PC-3 (cell line): ENCODE data around the gene HYAL2. TPM values are rescaled to one million over a fixed set of nuclear protein-coding genes. Genes with fewer than 3 reads are reported as not detected.

Experiments used
- ATAC-seq: fragments of 200-7000 bp; cut with Tn5 transposase; 2 replicates; pipeline ENCODE4 v1.9.1; 2020; ENCODE audit warnings: mild to moderate bottlenecking, moderate library complexity
- BruUV-seq: library from RNA; stranded (reverse); fragments of 400-500 nt; replicated peaks from 2 replicates; lab custom pipeline; 2021; lab: Mats Ljungman, UMichigan
- CTCF ChIA-PET: fragments of 300-600 bp; sonication (Branson Sonifier 250); formaldehyde crosslinking; loops from one replicate; lab custom pipeline; 2022; ENCODE audit warnings: antibody characterized with exemption; lab: Charles Lee
- POLR2A ChIA-PET: fragments of 300-600 bp; sonication (Branson Sonifier 250); formaldehyde crosslinking; loops from one replicate; lab custom pipeline; 2022; ENCODE audit warnings: antibody characterized with exemption; ENCODE audit not compliant: unreplicated experiment; lab: Charles Lee
- DNase-seq: peaks from one replicate; pipeline ENCODE4 v3.0.0-alpha.2; 2015
- H2AFZ ChIP-seq: fragments of 300-600 bp; sonication (generic); 2 replicates; pipeline ENCODE4 v1.6.0; 2016; ENCODE audit warnings: antibody characterized with exemption, low read length
- H3F3A ChIP-seq: fragments of 300-600 bp; sonication (generic); one replicate; pipeline ENCODE4 v1.6.0; 2017; ENCODE audit warnings: antibody characterized with exemption, low read length, control low read depth, mild to moderate bottlenecking; ENCODE audit not compliant: unreplicated experiment
- H3K27ac ChIP-seq: fragments of 300-600 bp; sonication (generic); 2 replicates; pipeline ENCODE4 v1.5.1; 2016; ENCODE audit warnings: mild to moderate bottlenecking, low read length
- H3K27me3 ChIP-seq: fragments of 300-600 bp; sonication (generic); 2 replicates; pipeline ENCODE4 v1.6.1; 2016; ENCODE audit warnings: low read length, mixed read lengths
- H3K36me3 ChIP-seq: fragments of 300-600 bp; sonication (generic); 2 replicates; pipeline ENCODE4 v1.6.1; 2016; ENCODE audit warnings: low read depth, mixed run types, low read length, mixed read lengths
- H3K4me1 ChIP-seq: fragments of 300-600 bp; sonication (generic); 2 replicates; pipeline ENCODE4 v1.5.1; 2016; ENCODE audit warnings: low read length; ENCODE audit not compliant: insufficient read depth
- H3K4me2 ChIP-seq: fragments of 300-600 bp; sonication (generic); 2 replicates; pipeline ENCODE4 v1.6.0; 2016; ENCODE audit warnings: low read length
- H3K4me3 ChIP-seq: fragments of 300-600 bp; sonication (generic); 2 replicates; pipeline ENCODE4 v1.5.1; 2016; ENCODE audit warnings: mild to moderate bottlenecking, low read length, mixed read lengths
- H3K79me2 ChIP-seq: fragments of 300-600 bp; sonication (generic); 2 replicates; pipeline ENCODE4 v1.6.1; 2017; ENCODE audit warnings: low read length, mixed read lengths
- H3K9ac ChIP-seq: fragments of 300-600 bp; sonication (generic); 2 replicates; pipeline ENCODE4 v1.6.0; 2016; ENCODE audit warnings: mild to moderate bottlenecking, low read length
- H3K9me2 ChIP-seq: fragments of 300-600 bp; sonication (generic); replicated peaks from 2 replicates; pipeline ENCODE4 v1.6.1; 2016; ENCODE audit warnings: mixed run types, low read length, mixed read lengths
- H3K9me3 ChIP-seq: fragments of 300-600 bp; sonication (generic); 2 replicates; pipeline ENCODE4 v1.6.1; 2016; ENCODE audit warnings: low read length, mixed read lengths
- H4K20me1 ChIP-seq: fragments of 300-600 bp; sonication (generic); 2 replicates; pipeline ENCODE4 v1.6.1; 2016; ENCODE audit warnings: low read length, mixed read lengths
- EZH2 ChIP-seq: fragments of 300-600 bp; sonication (generic); IDR thresholded peaks from one replicate; pipeline ENCODE4 v1.6.1; 2017; ENCODE audit warnings: antibody characterized with exemption, mild to moderate bottlenecking, low read length; ENCODE audit not compliant: unreplicated experiment
- EZH2phosphoT487 ChIP-seq: fragments of 300-600 bp; sonication (generic); IDR thresholded peaks from 2 replicates; pipeline ENCODE4 v1.6.1; 2018; ENCODE audit warnings: mild to moderate bottlenecking, antibody characterized with exemption, low read length, borderline replicate concordance
- intact Hi-C: fragments of 100-400 bp; cut with micrococcal nuclease; formaldehyde crosslinking; loops from 2 replicates; pipeline ENCODE4 v1.9.0; 2023
- total RNA-seq: library from RNA; depleted of rRNA; stranded (reverse); fragments of >200 nt; gene quantifications from 2 replicates; pipeline ENCODE4 v1.2.3, GENCODE V29; 2014
- TF ChIP-seq, protein P1 (sequence below): fragments of 300-600 bp; sonication (generic); conservative IDR thresholded peaks from 2 replicates; pipeline ENCODE4 v1.5.1; 2017; ENCODE audit warnings: antibody characterized with exemption, low read depth, mild to moderate bottlenecking, low read length

The HYAL2 gene
- total RNA-seq, 1 experiment from 2014 or later, result 97.8 TPM

DNA sequence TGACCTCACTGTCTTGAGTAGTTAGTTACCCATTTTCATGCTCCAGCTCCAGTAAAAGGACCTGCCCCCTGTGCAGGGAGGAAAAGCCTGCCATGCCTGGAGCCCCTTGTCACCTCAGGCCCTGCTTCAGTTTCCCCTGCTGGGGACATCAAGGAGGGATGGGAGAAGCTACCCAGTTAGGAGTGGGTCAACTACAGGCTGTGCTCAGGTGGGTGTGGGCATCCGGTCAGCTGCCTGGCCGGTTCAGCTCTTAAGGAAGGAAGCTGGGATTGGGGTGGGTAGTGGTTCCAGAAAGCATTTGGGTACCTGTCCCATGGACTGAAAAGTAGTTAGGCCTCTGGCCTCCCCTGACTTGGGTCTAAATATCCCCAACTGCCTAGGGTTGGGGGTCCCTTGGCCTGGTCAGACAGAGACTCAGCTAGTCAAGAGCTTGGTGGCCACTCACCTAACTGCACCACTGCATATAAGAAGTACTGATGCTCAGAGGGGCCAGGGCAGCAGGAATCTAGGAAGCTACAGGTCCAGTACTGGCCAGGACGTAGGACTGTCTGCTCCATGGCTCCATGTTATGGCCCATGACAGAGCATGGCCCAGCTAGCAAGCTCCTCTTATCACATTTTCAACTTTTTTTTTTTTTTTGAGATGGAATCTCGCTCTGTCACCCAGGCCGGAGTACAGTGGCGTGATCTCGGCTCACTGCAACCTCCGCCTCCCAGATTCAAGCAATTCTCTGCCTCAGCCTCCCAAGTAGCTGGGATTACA lies 43.1 kb downstream of the HYAL2 start:
- H3K36me3 ChIP-seq, result no peaks in the 10 kb centered on the region
- H3F3A ChIP-seq, result no peaks in the 10 kb centered on the region
- no peak overlapping the region for H3K4me3 ChIP-seq
- no peaks in the 10 kb centered on the region for H3K27me3 ChIP-seq
- ChIA-PET POLR2A (no interaction called here), CTCF (interaction anchor here (0.6 kb wide), 1 partner anchor 19 kb away, joined by 4 read pairs; no protein-coding TSS in a partner anchor)
- H2AFZ ChIP-seq, result no peak overlapping the region
- no peaks in the 10 kb centered on the region for H4K20me1 ChIP-seq
- ATAC-seq (no peak), DNase-seq (no peak)
- intact Hi-C loops, result no loop called here
- no peaks in the 10 kb centered on the region; the same call in 1 of the 2 replicates for H3K4me1 ChIP-seq
- H3K4me2 ChIP-seq, result no peak overlapping the region
- H3K9me3 ChIP-seq, result no peaks in the 10 kb centered on the region
- H3K9ac ChIP-seq, result no peak overlapping the region
- TF ChIP-seq, protein P1, sequence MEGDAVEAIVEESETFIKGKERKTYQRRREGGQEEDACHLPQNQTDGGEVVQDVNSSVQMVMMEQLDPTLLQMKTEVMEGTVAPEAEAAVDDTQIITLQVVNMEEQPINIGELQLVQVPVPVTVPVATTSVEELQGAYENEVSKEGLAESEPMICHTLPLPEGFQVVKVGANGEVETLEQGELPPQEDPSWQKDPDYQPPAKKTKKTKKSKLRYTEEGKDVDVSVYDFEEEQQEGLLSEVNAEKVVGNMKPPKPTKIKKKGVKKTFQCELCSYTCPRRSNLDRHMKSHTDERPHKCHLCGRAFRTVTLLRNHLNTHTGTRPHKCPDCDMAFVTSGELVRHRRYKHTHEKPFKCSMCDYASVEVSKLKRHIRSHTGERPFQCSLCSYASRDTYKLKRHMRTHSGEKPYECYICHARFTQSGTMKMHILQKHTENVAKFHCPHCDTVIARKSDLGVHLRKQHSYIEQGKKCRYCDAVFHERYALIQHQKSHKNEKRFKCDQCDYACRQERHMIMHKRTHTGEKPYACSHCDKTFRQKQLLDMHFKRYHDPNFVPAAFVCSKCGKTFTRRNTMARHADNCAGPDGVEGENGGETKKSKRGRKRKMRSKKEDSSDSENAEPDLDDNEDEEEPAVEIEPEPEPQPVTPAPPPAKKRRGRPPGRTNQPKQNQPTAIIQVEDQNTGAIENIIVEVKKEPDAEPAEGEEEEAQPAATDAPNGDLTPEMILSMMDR, result no peak
- no peak for TF ChIP-seq EZH2phosphoT487
- TF ChIP-seq EZH2, result no peak
- H3K9me2 ChIP-seq, result no peaks in the 10 kb centered on the region
- no peak overlapping the region for H3K27ac ChIP-seq
- no TSS peak for BruUV-seq
- H3K79me2 ChIP-seq, result no peaks in the 10 kb centered on the region

DNA sequence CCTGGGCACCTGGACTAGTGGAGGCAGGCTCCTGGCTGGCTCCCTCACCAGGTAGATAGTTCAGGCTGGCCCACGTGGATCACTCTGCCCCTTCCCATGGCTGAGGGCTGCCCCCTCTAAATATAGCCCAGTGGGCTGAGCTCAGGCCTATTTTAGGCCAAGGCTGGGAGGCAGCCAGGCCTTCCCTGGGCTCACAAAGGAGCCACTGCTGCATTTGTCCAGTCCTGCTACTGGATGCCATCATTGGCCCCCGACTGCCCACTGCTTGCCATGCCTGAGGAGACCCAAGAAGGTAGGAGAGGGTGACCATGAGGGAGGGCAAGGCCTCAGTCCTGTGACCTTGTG lies 43.7 kb downstream of the HYAL2 start, which contains the start of gene LSMEM2:
Gene LSMEM2, plus strand, starts transcription at position 208 of the 345 bp plus-strand sequence. Its CDS starts 27 bp downstream, at position 235.
- BruUV-seq, result no TSS peak
- Histone ChIP-seq H3K9me2 (no peaks in the 10 kb centered on the region), H3K4me1 (no peaks in the 10 kb centered on the region), H3K79me2 (no peaks in the 10 kb centered on the region), H3K9me3 (no peaks in the 10 kb centered on the region), H3K36me3 (no peaks in the 10 kb centered on the region), H4K20me1 (no peaks in the 10 kb centered on the region), H3K27me3 (no peaks in the 10 kb centered on the region), H2AFZ (no peak within 1 kb of the TSS), H3K4me3 (no peak within 1 kb of the TSS), H3K4me2 (no peak within 1 kb of the TSS), H3K9ac (no peak within 1 kb of the TSS), H3K27ac (no peak within 1 kb of the TSS), H3F3A (no peaks in the 10 kb centered on the region)
- no peak for TF ChIP-seq EZH2phosphoT487
- ChIA-PET CTCF (no interaction called here), POLR2A (no interaction called here)
- no peak for ATAC-seq
- no peak for DNase-seq
- intact Hi-C loops, result no loop called here

DNA sequence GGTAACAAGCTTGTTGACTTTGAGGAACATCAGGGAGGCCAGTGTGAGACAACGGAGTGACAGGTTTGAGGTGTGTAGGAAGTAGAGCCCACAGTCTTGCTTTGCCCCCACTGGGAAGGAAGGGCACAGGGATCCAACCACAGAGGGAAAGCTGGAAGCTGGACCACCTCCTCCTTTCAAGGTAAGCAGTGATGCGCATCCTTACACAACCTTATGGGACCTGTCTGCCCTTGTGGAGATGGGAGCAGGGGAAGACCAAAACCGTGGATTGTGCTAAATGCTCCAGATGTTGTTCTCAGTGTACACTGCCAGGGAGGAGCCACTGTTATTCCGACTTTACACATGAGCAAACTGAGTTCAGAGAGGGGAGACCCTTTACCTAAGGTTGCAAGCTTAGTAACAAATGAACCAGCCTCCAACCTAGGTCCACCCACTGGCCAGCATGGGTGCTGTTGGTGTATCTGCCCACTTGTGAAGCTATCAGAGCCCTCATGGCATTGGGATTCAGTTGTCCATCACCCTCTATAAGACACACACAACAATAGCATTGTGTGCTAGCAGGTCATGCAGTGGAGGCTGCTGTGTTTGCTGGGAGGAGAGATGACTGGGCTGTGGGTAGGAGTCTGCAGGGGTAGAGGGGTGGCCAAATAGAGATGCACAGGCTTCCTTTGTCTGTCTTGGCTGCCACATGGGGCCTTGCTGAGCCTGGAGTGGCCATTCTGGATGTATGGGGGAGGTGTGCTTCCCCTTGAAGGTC lies 44.2 kb downstream of the HYAL2 start:
- H3K27ac ChIP-seq, result no peak overlapping the region
- no peaks in the 10 kb centered on the region for H3K79me2 ChIP-seq
- H4K20me1 ChIP-seq, result no peaks in the 10 kb centered on the region
- intact Hi-C loops, result no loop called here
- H3K4me3 ChIP-seq, result no peak overlapping the region
- ChIA-PET CTCF (no interaction called here), POLR2A (no interaction called here)
- no peak overlapping the region for H3K9ac ChIP-seq
- no peaks in the 10 kb centered on the region for H3K27me3 ChIP-seq
- no peaks in the 10 kb centered on the region for H3F3A ChIP-seq
- H3K4me1 ChIP-seq, result peaks cover under 1% of the 10 kb centered on the region; the same call in 1 of the 2 replicates
- no TSS peak for BruUV-seq
- H3K9me2 ChIP-seq, result no peaks in the 10 kb centered on the region
- no peak overlapping the region for H2AFZ ChIP-seq
- no peaks in the 10 kb centered on the region for H3K36me3 ChIP-seq
- no peak for DNase-seq
- H3K4me2 ChIP-seq, result no peak overlapping the region
- H3K9me3 ChIP-seq, result no peaks in the 10 kb centered on the region
- no peak for ATAC-seq
- TF ChIP-seq EZH2phosphoT487, result no peak
